ENCODE results near the gene TXNDC2.

The TXNDC2 gene

DNA sequence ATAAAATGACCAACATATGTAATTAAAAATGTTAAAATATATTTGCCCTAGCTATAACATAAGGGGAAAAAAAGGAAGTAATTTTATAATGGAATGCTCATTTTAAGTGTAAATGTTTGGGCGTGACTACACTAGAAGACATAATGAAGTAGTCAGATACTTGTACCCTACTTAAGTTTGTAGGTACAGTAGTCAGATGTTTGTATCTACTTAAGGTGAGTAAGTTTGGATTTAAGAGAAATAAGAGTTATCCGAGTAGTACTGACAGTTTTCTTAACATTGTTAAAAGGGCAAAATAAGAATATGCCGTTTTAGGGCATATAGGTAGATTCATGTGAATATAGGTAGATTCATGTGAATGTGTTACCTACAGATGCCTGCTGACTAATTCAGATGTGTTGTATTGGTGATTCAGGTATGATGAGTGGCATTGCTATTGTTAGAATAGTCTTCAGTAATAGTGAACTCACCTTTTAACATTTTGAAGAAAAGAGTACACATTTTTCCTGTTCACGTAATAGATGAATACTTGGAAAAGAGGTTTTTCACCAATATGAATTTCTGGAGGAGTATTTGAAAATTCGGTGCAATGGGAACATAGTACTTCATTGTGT, 43.0 kb downstream of the TXNDC2 start:
- Histone ChIP-seq H3K9me3 (ENCODE audit: severe bottlenecking) (no peaks in the 10 kb centered on the region), H3K27ac (no peak overlapping the region), H3K4me3 (ENCODE audit: low read depth, low read length) (no peak overlapping the region), H3K27me3 (ENCODE audit: insufficient read depth, low read depth, severe bottlenecking) (no peaks in the 10 kb centered on the region), H3K36me3 (peaks cover 14% of the 10 kb centered on the region)
- DNase-seq: no peak
- TF ChIP-seq, protein P1, sequence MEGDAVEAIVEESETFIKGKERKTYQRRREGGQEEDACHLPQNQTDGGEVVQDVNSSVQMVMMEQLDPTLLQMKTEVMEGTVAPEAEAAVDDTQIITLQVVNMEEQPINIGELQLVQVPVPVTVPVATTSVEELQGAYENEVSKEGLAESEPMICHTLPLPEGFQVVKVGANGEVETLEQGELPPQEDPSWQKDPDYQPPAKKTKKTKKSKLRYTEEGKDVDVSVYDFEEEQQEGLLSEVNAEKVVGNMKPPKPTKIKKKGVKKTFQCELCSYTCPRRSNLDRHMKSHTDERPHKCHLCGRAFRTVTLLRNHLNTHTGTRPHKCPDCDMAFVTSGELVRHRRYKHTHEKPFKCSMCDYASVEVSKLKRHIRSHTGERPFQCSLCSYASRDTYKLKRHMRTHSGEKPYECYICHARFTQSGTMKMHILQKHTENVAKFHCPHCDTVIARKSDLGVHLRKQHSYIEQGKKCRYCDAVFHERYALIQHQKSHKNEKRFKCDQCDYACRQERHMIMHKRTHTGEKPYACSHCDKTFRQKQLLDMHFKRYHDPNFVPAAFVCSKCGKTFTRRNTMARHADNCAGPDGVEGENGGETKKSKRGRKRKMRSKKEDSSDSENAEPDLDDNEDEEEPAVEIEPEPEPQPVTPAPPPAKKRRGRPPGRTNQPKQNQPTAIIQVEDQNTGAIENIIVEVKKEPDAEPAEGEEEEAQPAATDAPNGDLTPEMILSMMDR (IDR thresholded peaks at IDR 0.05; ENCODE audit: low read depth, low read length): no peak

DNA sequence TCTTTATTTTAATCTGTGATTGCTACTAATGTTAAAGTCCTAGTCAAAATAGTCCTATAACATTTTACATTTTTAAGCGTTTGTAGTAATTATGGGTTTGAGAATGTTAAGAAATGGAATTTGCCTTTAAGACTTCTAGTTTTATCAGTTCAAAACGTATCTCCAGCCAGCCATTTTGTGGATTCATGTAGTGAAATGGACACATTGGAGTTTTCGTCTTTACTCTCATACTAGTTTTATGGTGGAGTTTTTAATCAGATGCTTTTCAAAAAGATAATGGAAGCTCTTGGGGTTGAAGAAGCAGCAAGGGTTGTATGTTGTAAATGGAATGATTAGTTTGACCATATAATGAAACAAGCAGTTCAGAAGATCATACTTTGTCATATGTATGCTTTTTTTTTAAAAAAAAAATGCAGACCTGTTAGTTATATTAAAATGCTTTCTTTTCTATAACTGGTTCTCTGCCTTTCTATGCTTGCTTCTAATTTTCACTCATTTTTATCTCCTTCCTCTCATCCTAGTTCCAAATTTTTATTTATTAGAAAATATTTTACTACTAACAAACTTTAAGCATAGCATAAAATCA, 44.6 kb downstream of the TXNDC2 start:
- no peak overlapping the region for H3K4me3 ChIP-seq (ENCODE audit: low read depth, low read length)
- TF ChIP-seq, protein P1 (IDR thresholded peaks at IDR 0.05; ENCODE audit: low read depth, low read length): no peak
- no peak overlapping the region for H3K27ac ChIP-seq

DNA sequence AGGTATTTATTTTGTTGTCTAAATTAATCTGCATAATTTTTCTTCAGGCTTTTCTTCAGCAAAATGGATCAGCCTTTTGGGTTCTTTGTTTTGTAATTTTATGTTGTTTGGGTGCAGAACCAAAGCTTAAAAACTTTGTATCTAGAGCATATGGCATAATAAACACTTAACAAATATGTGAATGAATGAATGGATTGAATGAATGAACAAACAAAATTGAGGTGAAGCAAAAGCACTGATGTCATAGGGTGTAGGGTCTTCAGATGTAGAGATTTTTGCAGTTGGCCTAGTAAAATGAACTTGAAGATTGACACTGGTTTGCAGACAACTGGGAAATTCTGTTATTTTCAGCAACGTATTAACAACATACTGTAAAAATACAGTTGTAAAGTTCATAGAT, 45.4 kb downstream of the TXNDC2 start:
- peaks cover 25% of the 10 kb centered on the region for H3K36me3 ChIP-seq
- no peak overlapping the region for H3K4me3 ChIP-seq (ENCODE audit: low read depth, low read length)
- DNase-seq: no peak
- H3K9me3 ChIP-seq (ENCODE audit: severe bottlenecking): no peaks in the 10 kb centered on the region
- TF ChIP-seq, protein P1 (IDR thresholded peaks at IDR 0.05; ENCODE audit: low read depth, low read length): no peak
- no peak overlapping the region for H3K27ac ChIP-seq
- H3K27me3 ChIP-seq (ENCODE audit: insufficient read depth, low read depth, severe bottlenecking): no peaks in the 10 kb centered on the region

More for the DNA sequence above, 44.6 kb downstream of the TXNDC2 start:
- no peak for DNase-seq
- Histone ChIP-seq H3K27me3 (ENCODE audit: insufficient read depth, low read depth, severe bottlenecking) (no peaks in the 10 kb centered on the region), H3K36me3 (peaks cover 20% of the 10 kb centered on the region), H3K9me3 (ENCODE audit: severe bottlenecking) (no peaks in the 10 kb centered on the region)

DNA sequence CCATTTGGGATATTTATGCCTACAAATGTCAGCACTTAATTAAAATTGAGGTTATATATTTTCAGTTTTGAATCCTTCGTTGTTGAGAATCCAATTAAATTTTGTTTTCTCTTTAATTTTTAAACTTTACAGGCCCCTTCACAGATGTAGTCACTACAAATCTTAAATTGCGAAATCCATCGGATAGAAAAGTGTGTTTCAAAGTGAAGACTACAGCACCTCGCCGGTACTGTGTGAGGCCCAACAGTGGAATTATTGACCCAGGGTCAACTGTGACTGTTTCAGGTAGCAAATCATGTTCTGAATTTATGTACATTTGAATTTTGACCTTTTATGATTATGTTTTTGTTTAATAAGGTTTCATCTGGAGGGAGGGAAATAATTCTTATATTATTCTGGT, 45.9 kb downstream of the TXNDC2 start:
- no peak overlapping the region for H3K27ac ChIP-seq
- H3K27me3 ChIP-seq (ENCODE audit: insufficient read depth, low read depth, severe bottlenecking): no peaks in the 10 kb centered on the region
- H3K9me3 ChIP-seq (ENCODE audit: severe bottlenecking): no peaks in the 10 kb centered on the region
- peaks cover 29% of the 10 kb centered on the region for H3K36me3 ChIP-seq
- TF ChIP-seq, protein P1 (IDR thresholded peaks at IDR 0.05; ENCODE audit: low read depth, low read length): no peak
- DNase-seq: no peak
- H3K4me3 ChIP-seq (ENCODE audit: low read depth, low read length): no peak overlapping the region

DNA sequence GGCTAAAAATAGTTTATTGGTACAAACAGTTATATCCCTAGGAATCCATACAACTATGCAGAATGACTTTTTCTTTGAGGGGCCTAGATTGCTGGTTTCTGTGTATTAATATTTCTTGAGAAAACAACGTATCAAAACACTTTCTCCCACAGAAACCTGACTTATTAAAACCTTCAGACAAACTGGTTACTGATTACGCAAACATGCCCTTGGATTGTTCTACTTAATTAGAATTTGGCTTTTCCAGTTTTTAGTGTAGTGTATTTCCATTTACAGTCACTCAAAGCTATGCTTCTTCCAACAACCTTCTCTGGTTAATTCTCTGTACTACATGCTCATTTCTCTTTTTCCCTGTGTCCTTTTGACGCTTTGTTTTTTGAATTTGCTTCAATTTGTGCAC, 48.1 kb downstream of the TXNDC2 start:
- H3K9me3 ChIP-seq (ENCODE audit: severe bottlenecking): no peaks in the 10 kb centered on the region
- H3K27me3 ChIP-seq (ENCODE audit: insufficient read depth, low read depth, severe bottlenecking): no peaks in the 10 kb centered on the region
- no peak overlapping the region for H3K4me3 ChIP-seq (ENCODE audit: low read depth, low read length)
- H3K27ac ChIP-seq: no peak overlapping the region
- no peak for DNase-seq
- H3K36me3 ChIP-seq: peaks cover 36% of the 10 kb centered on the region
- TF ChIP-seq, protein P1 (IDR thresholded peaks at IDR 0.05; ENCODE audit: low read depth, low read length): no peak

DNA sequence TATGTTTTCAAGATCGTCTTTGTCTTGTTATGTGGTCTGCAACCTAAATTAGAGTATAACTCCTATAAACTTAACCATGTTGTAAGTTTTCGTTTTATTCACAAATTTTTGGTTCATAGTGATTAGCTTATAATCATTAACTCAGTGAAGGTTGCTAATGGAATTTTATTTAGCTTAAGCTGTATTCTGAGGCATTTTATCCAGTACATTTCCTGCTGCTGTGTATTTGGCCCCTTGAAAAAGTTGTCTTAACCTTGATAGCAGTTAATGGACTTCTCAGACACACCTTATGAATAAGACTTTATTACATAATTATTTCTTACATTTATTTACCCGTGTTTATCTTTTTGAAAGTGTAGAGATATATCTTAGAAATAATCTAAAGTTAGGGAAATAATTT, 48.5 kb downstream of the TXNDC2 start:
- H3K36me3 ChIP-seq: peaks cover 36% of the 10 kb centered on the region
- H3K9me3 ChIP-seq (ENCODE audit: severe bottlenecking): no peaks in the 10 kb centered on the region
- no peak overlapping the region for H3K4me3 ChIP-seq (ENCODE audit: low read depth, low read length)
- no peak for DNase-seq
- no peak overlapping the region for H3K27ac ChIP-seq
- H3K27me3 ChIP-seq (ENCODE audit: insufficient read depth, low read depth, severe bottlenecking): no peaks in the 10 kb centered on the region
- TF ChIP-seq, protein P1 (IDR thresholded peaks at IDR 0.05; ENCODE audit: low read depth, low read length): no peak
